Motor neuron (in vitro differentiated cells): ENCODE measurements around the gene KLHL3. TPM values are rescaled to one million over a fixed set of nuclear protein-coding genes. Genes with fewer than 3 reads are reported as not detected.

Experiments used
- ATAC-seq, 8 experiments: fragments of 200-7000 bp; cut with Tn5 transposase; replicated peaks in 6 of 8; 2 replicates each; pipeline ENCODE4 v1.8.0; 2021; ENCODE audit warnings: mild to moderate bottlenecking in 8 of 8, moderate library complexity in 8 of 8
- H3K27ac ChIP-seq, 2 donors: fragments of 250-450 bp; sonication (Bioruptor Pico); 2 replicates each; pipeline ENCODE4 v1.9.0; 2021; ENCODE audit warnings: antibody characterized with exemption in 2 of 2, mild to moderate bottlenecking in 2 of 2, moderate library complexity in 1 of 2
- H3K4me1 ChIP-seq, 2 donors: fragments of 250-450 bp; sonication (Bioruptor Pico); replicated peaks in 1 of 2; 2 replicates each; pipeline ENCODE4 v1.6.1; 2021; ENCODE audit warnings: antibody characterized with exemption in 2 of 2, mild to moderate bottlenecking in 2 of 2, moderate library complexity in 1 of 2
- H3K4me3 ChIP-seq, 5 donors: fragments of 250-450 bp; sonication (Bioruptor Pico); 2 replicates each; pipeline ENCODE4 v1.9.0; 2021; ENCODE audit warnings: antibody characterized with exemption in 5 of 5, mild to moderate bottlenecking in 5 of 5, moderate library complexity in 4 of 5
- WGBS, 10 experiments: fragments of 450-650 bp; shearing (Covaris generic); methylation state at CpG; one replicate each; pipeline ENCODE4 v1.0.0; 2022; 5-methylcytosine and 5-hydroxymethylcytosine counted together
- in situ Hi-C, 9 experiments: fragments of 400-800 bp; cut with MboI; loops; one replicate each; pipeline ENCODE4 v1.15.0; 2021; ENCODE audit warnings: low sequenced_read_pairs in 9 of 9, low pct_unique_long_range_greater_than_20kb in 2 of 9; ENCODE audit not compliant: unreplicated experiment in 9 of 9
- total RNA-seq, 8 experiments: library from RNA; unstranded; fragments of 300-600 nt; gene quantifications; 2 replicates each; pipeline versions ENCODE4 v1.2.3 to v1.2.4, GENCODE V29; 2022

The KLHL3 gene
- total RNA-seq, 8 experiments from 2014 or later: 2.3 to 7.2 (median 5.0) TPM

GRCh38 chr5:137757634-137758033, 21.7 kb upstream of the KLHL3 start:
- Histone ChIP-seq H3K4me1 (peaks cover 0 to 4% of the 10 kb centered on the region in 2 donors), H3K27ac (no peak overlapping the region), H3K4me3 (no peak overlapping the region)
- ATAC-seq: no peak
- in situ Hi-C loops: loop anchor here in 2 of 9 experiments (25.0 kb wide), 1 partner anchor 380 kb away; the partner anchor contains the start of gene NME5 (in 2 of the 2)
- WGBS, 10 experiments: 80 to 100% (median 95%) methylated on average over 3 to 5 of the region's 5 CpGs; no CpG with 5 or more reads in 2 of the 10 experiments

GRCh38 chr5:137754961-137755762, 19.3 kb upstream of the KLHL3 start:
- ATAC-seq: peak in 2 of 8 experiments; percentile 7 to 8
- Histone ChIP-seq H3K4me1 (peaks cover 7 to 16% of the 10 kb centered on the region in 2 donors), H3K27ac (peak overlapping the region; percentile 99), H3K4me3 (peak overlapping the region; percentile 60 to 92 (median 80))
- in situ Hi-C loops: loop anchor here in 2 of 9 experiments (25.0 kb wide), 1 partner anchor 382 kb away; the partner anchor contains the start of gene NME5 (in 2 of the 2)
- WGBS, 10 experiments: 67 to 100% (median 100%) methylated on average over 1 to 5 of the region's 36 CpGs; no CpG with 5 or more reads in 4 of the 10 experiments

- Histone ChIP-seq H3K4me1 (peaks cover 7 to 16% of the 10 kb centered on the region in 2 donors), H3K27ac (peak within 1 kb of the TSS; percentile 99), H3K4me3 (peak within 1 kb of the TSS; percentile 60 to 92 (median 80))
- WGBS, 10 experiments: 0% methylated on average over 6 of the region's 79 CpGs; no CpG with 5 or more reads in 9 of the 10 experiments
- in situ Hi-C loops: loop anchor here in 2 of 9 experiments (25.0 kb wide), 1 partner anchor 383 kb away; the partner anchor contains the start of gene NME5 (in 2 of the 2)
- peak; percentile 84 to 94 (median 92) for ATAC-seq
These were observed 18.5 kb upstream of the KLHL3 start, which contains the start of gene HNRNPA0 for GRCh38 chr5:137754188-137754960. Gene HNRNPA0 (minus strand): TSS chr5:137754363. CDS start chr5:137754066, 297 bp downstream.

- Histone ChIP-seq H3K4me1 (peaks cover 7 to 16% of the 10 kb centered on the region in 2 donors), H3K27ac (peak overlapping the region; percentile 99), H3K4me3 (peak overlapping the region; percentile 60 to 92 (median 80))
- peak in 7 of 8 experiments; percentile 1 to 15 (median 10) for ATAC-seq
- in situ Hi-C loops: loop anchor here in 2 of 9 experiments (25.0 kb wide), 1 partner anchor 384 kb away; the partner anchor contains the start of gene NME5 (in 2 of the 2)
- 0% methylated on average over 1 to 21 of the region's 45 CpGs; no CpG with 5 or more reads in 6 of the 10 experiments for WGBS, 10 experiments
These were observed 17.9 kb upstream of the KLHL3 start for GRCh38 chr5:137753691-137754187.

GRCh38 chr5:137752905-137753690, 17.2 kb upstream of the KLHL3 start:
- H3K4me1 ChIP-seq: peaks cover 7 to 16% of the 10 kb centered on the region in 2 donors
- in situ Hi-C loops: loop anchor here in 2 of 9 experiments (25.0 kb wide), 1 partner anchor 384 kb away; the partner anchor contains the start of gene NME5 (in 2 of the 2)
- 0 to 17% (median 0%) methylated on average over 1 to 21 of the region's 63 CpGs; no CpG with 5 or more reads in 5 of the 10 experiments for WGBS, 10 experiments

GRCh38 chr5:137751869-137752491, 16.1 kb upstream of the KLHL3 start:
- 0 to 5% (median 0%) methylated on average over 1 to 7 of the region's 7 CpGs for WGBS, 10 experiments
- Histone ChIP-seq H3K4me3 (peak overlapping the region; percentile 60 to 92 (median 80)), H3K4me1 (peaks cover 7 to 16% of the 10 kb centered on the region in 2 donors), H3K27ac (no peak overlapping the region)
- no peak for ATAC-seq
- in situ Hi-C loops: loop anchor here in 2 of 9 experiments (25.0 kb wide), 1 partner anchor 385 kb away; the partner anchor contains the start of gene NME5 (in 2 of the 2)

More at GRCh38 chr5:137752905-137753690, 17.2 kb upstream of the KLHL3 start:
- H3K4me3 ChIP-seq: peak overlapping the region; percentile 60 to 92 (median 80)
- no peak for ATAC-seq
- H3K27ac ChIP-seq: peak overlapping the region; percentile 99

GRCh38 chr5:137750436-137750835, 14.5 kb upstream of the KLHL3 start:
- no peak for ATAC-seq
- H3K27ac ChIP-seq: no peak overlapping the region
- in situ Hi-C loops: loop anchor here in 2 of 9 experiments (25.0 kb wide), 1 partner anchor 387 kb away; the partner anchor contains the start of gene NME5 (in 2 of the 2)
- peaks cover 7 to 16% of the 10 kb centered on the region in 2 donors for H3K4me1 ChIP-seq
- no peak overlapping the region for H3K4me3 ChIP-seq
- WGBS, 10 experiments: 90 to 100% (median 100%) methylated on average over 1 of the region's 1 CpG; no CpG with 5 or more reads in 4 of the 10 experiments

- WGBS, 10 experiments: 54 to 100% (median 84%) methylated on average over 1 to 2 of the region's 2 CpGs; no CpG with 5 or more reads in 3 of the 10 experiments
- in situ Hi-C loops: loop anchor here in 4 of 9 experiments (10.0 to 25.0 kb wide), 2 partner anchors 111 to 123 kb away; no protein-coding TSS in a partner anchor
- H3K27ac ChIP-seq: no peak overlapping the region
- no peak overlapping the region for H3K4me3 ChIP-seq
- no peak for ATAC-seq
- H3K4me1 ChIP-seq: peaks cover 7 to 12% of the 10 kb centered on the region in 2 donors
These were observed 12.0 kb upstream of the KLHL3 start for GRCh38 chr5:137747848-137748247.

GRCh38 chr5:137743031-137743640, 7.2 kb upstream of the KLHL3 start:
- in situ Hi-C loops: loop anchor here in 4 of 9 experiments (10.0 to 25.0 kb wide), 2 partner anchors 106 to 118 kb away; no protein-coding TSS in a partner anchor
- Histone ChIP-seq H3K4me1 (no peaks in the 10 kb centered on the region), H3K4me3 (no peak overlapping the region), H3K27ac (no peak overlapping the region)
- 0 to 100% (median 68%) methylated on average over 1 to 4 of the region's 4 CpGs; no CpG with 5 or more reads in 1 of the 10 experiments for WGBS, 10 experiments
- peak; percentile 54 to 88 (median 78) for ATAC-seq

- Histone ChIP-seq H3K4me3 (no peak overlapping the region), H3K4me1 (no peaks in the 10 kb centered on the region), H3K27ac (no peak overlapping the region)
- no peak for ATAC-seq
- in situ Hi-C loops: loop anchor here in 4 of 9 experiments (10.0 to 25.0 kb wide), 2 partner anchors 104 to 117 kb away; no protein-coding TSS in a partner anchor
- WGBS, 10 experiments: 35 to 75% (median 63%) methylated on average over 1 to 8 of the region's 8 CpGs; no CpG with 5 or more reads in 3 of the 10 experiments
These were observed 5.8 kb upstream of the KLHL3 start for GRCh38 chr5:137741718-137742117.
